ENCODE measurements around the gene PNMA8C.

GRCh38 chr19:46429999-46430398, 1.3 kb upstream of the PNMA8C start:
- TF ChIP-seq CTCF (IDR thresholded peaks at IDR 0.05) (no peak), POLR2A (IDR thresholded peaks at IDR 0.05) (no peak), POLR2AphosphoS5 (IDR thresholded peaks at IDR 0.05) (no peak)
